ENCODE measurements around the gene CTSV.
"Not testable (repeated sequence)": the region's sequence is repeated elsewhere in the genome, so short reads cannot be mapped to it uniquely, and the experiment has no call there.

The CTSV gene

DNA sequence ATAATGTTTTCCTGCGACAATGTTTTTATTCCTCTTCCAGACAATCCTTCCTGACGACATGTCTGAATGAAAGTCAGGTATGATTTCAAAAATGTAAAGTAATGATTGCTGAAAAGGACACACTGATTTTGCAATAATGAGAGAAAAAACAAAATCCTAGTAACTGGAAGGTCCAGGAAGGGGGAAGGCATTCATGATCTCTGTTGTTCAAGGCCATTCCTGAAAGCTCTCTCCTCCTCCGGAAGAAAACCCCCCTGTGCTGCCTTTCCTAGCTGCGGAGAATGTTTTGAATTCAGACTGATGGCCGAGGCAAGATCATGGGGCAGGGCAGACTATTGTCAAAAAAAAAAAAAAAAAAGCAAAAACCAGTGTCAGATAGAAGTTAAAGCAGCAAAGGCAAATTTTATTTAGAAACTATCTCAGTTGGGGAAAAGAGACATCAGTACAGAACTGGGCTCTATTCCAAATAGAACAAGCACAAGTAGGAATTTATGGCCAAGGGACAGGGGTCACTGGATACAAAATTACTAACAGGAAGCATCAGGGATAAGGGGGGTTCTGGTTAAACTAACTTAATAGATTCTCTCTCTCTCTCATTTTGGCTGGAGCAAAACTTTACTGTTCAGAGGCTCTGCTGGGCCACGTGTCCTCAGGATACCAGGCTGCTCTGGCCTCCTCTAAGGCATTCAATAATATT lies 36.5 kb upstream of the CTSV start:
- TF ChIP-seq, protein P1, sequence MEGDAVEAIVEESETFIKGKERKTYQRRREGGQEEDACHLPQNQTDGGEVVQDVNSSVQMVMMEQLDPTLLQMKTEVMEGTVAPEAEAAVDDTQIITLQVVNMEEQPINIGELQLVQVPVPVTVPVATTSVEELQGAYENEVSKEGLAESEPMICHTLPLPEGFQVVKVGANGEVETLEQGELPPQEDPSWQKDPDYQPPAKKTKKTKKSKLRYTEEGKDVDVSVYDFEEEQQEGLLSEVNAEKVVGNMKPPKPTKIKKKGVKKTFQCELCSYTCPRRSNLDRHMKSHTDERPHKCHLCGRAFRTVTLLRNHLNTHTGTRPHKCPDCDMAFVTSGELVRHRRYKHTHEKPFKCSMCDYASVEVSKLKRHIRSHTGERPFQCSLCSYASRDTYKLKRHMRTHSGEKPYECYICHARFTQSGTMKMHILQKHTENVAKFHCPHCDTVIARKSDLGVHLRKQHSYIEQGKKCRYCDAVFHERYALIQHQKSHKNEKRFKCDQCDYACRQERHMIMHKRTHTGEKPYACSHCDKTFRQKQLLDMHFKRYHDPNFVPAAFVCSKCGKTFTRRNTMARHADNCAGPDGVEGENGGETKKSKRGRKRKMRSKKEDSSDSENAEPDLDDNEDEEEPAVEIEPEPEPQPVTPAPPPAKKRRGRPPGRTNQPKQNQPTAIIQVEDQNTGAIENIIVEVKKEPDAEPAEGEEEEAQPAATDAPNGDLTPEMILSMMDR (IDR thresholded peaks at IDR 0.05; ENCODE audit: control insufficient read depth, extremely low read depth, insufficient read depth), result no peak
- no peak overlapping the region for H3K4me3 ChIP-seq (ENCODE audit: low read depth, low read length)
- DNase-seq (ENCODE audit: low read depth), result no peak

DNA sequence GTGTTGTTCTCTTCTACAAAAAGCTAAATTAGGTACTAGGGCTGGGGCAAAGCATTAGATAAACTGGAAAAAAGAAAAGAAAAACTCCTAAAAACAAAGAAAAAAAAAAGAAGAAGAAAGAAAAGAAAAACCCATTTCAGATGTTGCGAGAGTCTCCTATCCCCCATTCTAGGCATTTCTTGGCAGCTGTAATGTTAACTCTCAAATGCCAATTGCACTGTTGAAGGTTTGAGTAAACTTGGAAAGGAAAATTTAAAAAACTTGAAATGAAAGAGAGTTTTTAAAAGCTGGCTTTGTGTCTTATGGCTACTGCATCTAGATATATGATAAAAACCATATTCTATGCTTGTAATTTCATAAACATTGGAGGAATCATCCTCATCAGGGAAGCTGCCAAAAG lies 34.6 kb upstream of the CTSV start:
- TF ChIP-seq, protein P1 (IDR thresholded peaks at IDR 0.05; ENCODE audit: control insufficient read depth, extremely low read depth, insufficient read depth), result no peak
- no peak for DNase-seq (ENCODE audit: low read depth)
- no peak overlapping the region for H3K4me3 ChIP-seq (ENCODE audit: low read depth, low read length)

DNA sequence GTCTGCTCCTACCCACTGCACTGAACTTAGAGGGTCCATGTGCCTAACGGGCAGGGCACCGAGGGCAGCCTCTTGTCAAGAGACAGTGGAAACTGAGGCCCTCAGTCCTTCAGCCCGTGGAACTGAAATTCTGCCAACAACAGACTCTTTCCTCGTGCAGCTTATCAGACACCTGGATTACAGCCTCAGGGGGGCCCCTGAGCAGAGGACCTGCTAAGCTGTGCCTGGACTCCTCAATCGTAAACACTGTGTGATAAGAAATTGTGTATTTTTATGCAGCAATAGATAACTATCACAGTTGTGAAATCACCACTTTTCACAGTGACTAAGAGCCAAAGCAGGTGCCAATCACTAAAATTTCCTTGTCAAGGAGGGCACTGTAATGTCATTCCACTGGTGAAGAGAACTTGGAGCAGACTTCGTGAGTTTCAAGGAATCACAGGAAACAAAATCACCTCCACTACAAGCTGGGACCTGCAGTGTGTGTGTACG lies 33.4 kb upstream of the CTSV start:
- H3K4me3 ChIP-seq (ENCODE audit: low read depth, low read length), result no peak overlapping the region
- DNase-seq (ENCODE audit: low read depth), result no peak
- TF ChIP-seq, protein P1 (IDR thresholded peaks at IDR 0.05; ENCODE audit: control insufficient read depth, extremely low read depth, insufficient read depth), result no peak

DNA sequence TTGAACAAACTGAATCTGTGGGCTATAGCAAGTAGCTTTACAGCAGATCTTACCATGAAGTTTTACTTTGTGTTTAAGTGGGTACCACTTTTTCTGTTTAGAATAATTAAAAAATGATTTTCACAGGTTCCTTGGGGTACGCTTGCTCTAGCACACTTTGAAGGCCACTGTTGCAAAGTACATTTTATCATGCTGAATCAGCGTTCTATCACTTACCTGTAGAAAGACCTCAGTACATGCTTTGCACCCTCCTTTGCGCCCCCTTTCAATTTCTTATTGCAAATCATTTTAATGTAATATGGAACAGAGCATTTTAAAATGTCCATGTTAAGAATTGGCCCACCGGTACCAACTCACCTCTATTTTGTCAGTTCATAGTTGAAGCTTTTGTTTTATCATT lies 31.4 kb upstream of the CTSV start:
- not testable (repeated sequence) for DNase-seq (ENCODE audit: low read depth); H3K4me3 ChIP-seq (ENCODE audit: low read depth, low read length)

DNA sequence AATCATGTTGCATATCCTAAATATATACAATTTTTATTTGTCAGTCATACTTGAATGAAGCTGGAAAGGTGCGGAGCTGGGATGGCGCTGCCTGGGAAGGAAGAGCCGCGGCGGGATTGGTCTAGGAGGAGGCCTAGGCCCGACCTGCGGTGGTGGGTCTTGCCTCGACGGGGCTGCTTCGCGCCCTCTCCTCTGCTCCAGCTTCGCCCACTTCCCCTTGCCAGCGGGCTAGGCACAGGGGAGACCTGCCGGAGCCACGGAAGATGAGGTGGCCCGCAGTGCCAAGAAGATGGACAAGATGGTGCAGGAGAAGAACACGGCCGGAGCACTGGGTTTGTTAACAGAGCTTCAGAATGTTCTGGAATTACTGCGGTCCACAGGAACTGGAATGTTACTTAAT lies 28.5 kb upstream of the CTSV start:
- DNase-seq (ENCODE audit: low read depth), result no peak
- TF ChIP-seq, protein P1 (IDR thresholded peaks at IDR 0.05; ENCODE audit: control insufficient read depth, extremely low read depth, insufficient read depth), result no peak
- no peak overlapping the region for H3K4me3 ChIP-seq (ENCODE audit: low read depth, low read length)

DNA sequence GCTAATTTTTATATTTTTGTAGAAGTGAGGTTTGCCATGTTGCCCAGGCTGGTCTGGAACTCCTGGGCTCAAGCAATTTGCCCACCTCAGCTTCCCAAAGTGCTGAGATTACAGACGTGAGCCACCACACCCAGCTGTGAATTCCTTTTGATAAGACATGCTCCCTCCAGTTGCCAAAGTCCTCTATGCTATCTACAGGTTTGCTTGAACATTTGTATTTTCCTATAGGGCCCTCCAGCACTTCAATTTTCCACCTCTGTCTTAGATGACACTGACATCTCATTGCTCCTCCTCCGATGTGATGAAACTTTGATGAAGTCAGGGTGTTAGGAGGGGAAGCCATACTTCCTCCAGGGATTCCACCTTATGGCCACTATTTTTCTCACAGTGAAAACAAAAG lies 25.2 kb upstream of the CTSV start:
- H3K4me3 ChIP-seq (ENCODE audit: low read depth, low read length), result no peak overlapping the region
- TF ChIP-seq, protein P1 (IDR thresholded peaks at IDR 0.05; ENCODE audit: control insufficient read depth, extremely low read depth, insufficient read depth), result no peak
- no peak for DNase-seq (ENCODE audit: low read depth)

DNA sequence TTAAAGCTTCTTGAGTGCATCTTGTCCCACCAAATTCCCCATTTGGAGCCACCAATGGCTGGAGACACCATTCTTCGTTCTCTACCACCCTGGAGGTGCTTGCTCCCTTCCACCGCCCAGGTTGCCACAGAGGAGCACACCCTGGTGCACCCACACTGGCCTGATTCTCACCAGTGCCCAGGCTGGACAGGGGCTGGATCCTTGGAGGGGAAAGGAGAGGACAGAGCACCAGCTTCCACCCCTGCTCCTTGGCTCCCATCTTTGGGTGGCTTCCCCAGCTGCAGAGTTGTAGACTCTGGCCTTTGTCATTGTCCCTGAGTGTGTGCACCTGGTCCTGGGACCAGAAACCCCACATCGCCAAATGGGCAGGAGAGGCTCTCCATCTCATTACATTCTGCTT lies 21.9 kb upstream of the CTSV start:
- TF ChIP-seq, protein P1 (IDR thresholded peaks at IDR 0.05; ENCODE audit: control insufficient read depth, extremely low read depth, insufficient read depth), result no peak
- H3K4me3 ChIP-seq (ENCODE audit: low read depth, low read length), result no peak overlapping the region
- DNase-seq (ENCODE audit: low read depth), result no peak
